Ovary (tissue), 3 donors: ENCODE measurements around the gene CA10.

Source experiments
- EP300 ChIP-seq: sonication (generic); formaldehyde crosslinking; IDR thresholded peaks from one replicate; pipeline ENCODE4 v1.6.1; 2017; ENCODE audit warnings: antibody characterized with exemption
- POLR2A ChIP-seq: fragments of 450-650 bp; IDR thresholded peaks from one replicate; pipeline ENCODE4 v1.6.1; 2017; ENCODE audit warnings: antibody characterized with exemption, mild to moderate bottlenecking, moderate library complexity
- TF ChIP-seq, protein P1 (sequence below), 3 donors: fragments of 450-650 bp in 2 of 3; fragments of 200-600 bp in 1 of 3; IDR thresholded peaks; one replicate each; pipeline versions ENCODE4 v1.5.1 to v1.8.0; 2016 to 2022; ENCODE audit warnings: antibody characterized with exemption in 3 of 3, mild to moderate bottlenecking in 1 of 3
- donor health status: DM: no; HTN: no; CAD: no.

DNA sequence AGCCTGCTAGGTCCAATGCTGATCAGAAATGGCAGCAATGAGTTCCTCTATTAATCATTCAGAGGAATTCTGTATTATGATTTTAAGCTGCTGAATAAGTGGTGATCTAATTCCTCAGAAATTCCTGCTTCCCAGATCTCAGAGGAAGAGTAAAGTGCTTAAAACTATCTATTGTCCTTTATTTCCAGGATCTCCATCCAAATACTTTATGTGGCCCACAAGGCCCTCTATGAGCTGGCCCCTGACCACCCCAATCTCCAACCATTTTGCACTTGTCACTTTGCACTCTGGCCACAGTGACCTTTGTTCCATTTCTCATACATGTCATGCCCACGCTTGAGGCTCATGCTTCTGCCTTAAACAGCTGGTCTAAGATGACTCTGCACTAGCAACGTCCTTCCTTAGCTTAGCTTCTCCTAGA, 93.7 kb downstream of the CA10 start:
- TF ChIP-seq, protein P1, sequence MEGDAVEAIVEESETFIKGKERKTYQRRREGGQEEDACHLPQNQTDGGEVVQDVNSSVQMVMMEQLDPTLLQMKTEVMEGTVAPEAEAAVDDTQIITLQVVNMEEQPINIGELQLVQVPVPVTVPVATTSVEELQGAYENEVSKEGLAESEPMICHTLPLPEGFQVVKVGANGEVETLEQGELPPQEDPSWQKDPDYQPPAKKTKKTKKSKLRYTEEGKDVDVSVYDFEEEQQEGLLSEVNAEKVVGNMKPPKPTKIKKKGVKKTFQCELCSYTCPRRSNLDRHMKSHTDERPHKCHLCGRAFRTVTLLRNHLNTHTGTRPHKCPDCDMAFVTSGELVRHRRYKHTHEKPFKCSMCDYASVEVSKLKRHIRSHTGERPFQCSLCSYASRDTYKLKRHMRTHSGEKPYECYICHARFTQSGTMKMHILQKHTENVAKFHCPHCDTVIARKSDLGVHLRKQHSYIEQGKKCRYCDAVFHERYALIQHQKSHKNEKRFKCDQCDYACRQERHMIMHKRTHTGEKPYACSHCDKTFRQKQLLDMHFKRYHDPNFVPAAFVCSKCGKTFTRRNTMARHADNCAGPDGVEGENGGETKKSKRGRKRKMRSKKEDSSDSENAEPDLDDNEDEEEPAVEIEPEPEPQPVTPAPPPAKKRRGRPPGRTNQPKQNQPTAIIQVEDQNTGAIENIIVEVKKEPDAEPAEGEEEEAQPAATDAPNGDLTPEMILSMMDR (IDR thresholded peaks at IDR 0.05): no peak
- TF ChIP-seq EP300 (no peak), POLR2A (no peak)
